GM18520 (cell line): ENCODE results near the gene ALB.

Source experiments
- ATAC-seq: cut with Tn5 transposase; IDR thresholded peaks from one replicate; pipeline ENCODE4 v1.9.1; 2021; ENCODE audit not compliant: unreplicated experiment

ALB gene

DNA sequence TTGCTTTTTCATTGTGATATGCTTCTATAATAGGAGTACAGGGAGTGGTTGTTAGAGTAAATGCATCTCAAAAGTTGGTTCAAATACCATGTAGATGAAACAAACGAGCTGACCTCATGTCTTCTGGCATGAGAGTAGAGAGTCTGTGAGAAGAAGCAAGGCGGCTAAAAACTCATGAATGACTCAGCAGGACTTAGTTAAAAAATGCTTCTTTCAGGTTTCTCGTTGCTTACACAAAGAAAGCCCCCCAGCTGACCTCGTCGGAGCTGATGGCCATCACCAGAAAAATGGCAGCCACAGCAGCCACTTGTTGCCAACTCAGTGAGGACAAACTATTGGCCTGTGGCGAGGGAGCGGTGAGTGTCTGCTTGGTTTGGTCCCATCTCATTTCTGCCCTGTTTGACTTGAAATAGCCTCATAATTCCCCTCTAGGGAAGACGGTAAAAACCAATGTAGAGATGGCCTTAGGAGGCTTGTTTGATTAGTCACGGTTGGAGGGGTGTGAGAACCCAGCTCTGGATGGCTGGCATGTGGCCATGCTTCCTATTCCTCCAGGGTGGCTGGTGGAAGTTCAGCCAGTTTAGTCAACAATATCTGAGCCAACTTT lies 46.4 kb downstream of the ALB start:
- no peak for ATAC-seq

DNA sequence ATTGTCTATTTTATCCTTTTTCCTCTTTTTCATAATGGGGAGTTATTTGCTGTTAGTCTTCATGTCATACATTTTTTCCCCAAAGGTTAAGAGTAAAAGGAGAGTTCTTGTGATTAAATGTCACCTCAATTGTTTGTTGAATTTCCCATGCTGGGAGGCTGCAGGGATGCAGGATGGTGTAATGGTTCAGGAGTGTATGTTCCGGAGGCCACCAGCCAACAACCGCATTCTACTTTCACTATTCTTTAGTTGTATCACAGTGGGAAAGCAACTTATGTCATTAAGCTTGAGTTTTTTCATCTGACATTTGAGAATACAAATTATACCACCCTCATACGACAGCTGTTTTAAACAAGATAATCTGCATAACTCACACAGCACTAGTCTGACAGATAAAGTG lies 47.3 kb downstream of the ALB start:
- no peak for ATAC-seq

DNA sequence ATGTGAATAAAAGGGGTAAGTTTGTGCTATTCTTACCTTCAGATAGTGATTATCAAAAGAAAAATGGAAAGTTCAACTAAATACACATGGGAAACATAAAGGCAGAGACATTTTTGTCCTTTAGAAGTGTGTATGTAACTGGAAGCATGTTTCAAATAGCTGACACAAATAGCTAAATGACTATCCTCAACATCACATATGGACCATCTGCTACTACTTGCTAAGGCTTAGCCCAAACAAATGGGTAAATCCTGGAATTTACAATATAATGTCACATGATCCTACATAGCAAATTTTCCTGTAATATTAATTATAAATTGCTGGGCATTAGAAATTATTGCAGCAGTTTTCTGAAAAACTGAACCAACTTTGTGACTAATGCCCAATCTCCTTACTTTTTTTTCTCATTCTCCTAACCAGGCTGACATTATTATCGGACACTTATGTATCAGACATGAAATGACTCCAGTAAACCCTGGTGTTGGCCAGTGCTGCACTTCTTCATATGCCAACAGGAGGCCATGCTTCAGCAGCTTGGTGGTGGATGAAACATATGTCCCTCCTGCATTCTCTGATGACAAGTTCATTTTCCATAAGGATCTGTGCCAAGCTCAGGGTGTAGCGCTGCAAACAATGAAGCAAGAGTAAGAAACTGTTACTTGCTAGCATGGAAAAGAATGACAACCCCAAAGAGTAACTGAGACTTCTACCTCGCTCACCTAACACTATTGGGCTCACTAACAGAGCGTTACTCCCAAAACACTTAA lies 48.1 kb downstream of the ALB start:
- no peak for ATAC-seq

GRCh38 chr4:73452953-73453700 lies 49.0 kb downstream of the ALB start:
- no peak for ATAC-seq

DNA sequence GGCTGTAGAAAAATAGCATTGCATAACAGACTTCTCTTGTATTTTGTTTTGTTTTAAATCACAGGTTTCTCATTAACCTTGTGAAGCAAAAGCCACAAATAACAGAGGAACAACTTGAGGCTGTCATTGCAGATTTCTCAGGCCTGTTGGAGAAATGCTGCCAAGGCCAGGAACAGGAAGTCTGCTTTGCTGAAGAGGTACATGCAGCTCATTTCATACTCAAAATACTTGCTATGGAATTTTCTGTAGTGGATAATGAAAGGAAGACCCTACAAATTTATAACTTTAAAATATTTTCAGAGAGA lies 49.6 kb downstream of the ALB start:
- ATAC-seq: no peak

DNA sequence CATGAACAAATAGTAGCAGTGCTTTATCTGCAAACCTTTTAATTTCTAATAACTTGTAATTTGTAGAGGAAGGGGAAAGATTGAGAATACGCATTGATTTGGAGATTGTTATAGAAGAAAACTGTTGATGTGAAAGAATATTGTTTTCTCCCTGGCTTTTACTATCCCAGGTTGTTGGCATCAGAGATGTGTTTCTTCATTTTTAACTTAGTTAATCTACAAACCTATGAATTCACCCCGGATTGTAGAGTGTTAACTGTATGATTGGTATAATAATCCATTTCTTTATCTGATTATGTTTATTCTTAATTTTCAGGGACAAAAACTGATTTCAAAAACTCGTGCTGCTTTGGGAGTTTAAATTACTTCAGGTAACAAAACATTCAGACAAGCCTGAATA lies 50.8 kb downstream of the ALB start:
- ATAC-seq: no peak

DNA sequence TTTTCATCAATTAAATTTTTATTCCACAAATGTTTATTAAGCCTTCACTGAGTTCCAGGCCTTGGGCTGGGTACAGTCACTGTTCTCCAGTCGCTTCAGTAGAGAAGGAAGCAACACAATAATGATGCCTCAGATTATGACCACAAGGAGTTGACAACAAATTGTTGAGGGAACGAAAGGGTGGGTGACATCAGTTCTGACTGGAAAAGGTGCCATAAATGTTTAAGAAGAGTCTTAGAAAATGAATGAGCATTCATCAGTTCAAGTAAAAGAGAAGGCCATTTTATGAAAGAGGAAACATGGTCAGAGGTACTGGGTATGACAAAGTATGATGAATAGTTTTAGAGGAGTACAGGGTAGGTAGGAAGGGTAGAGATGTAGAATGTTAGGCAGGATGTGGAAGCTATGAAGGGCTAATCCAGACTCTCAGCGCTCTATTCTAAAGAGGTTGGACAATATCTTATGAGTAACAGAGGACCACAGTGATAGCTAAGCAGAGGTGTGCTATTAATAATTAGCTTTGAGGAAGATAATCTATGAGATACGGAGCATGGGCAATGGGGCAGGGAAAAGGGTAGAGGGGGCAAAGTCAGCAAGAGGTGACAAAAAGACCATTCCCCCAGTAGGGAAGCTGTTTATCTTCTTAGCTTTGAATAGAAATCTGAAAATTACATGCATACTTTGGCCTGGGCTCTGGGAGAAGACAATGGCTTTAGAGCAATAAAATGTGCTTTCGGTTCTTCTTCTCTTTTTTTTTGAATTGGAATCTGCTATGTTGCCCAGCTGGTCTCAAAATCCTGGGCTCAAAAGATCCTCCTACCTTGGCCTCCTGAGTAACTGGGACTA lies 52.3 kb downstream of the ALB start:
- ATAC-seq: no peak

- ATAC-seq: no peak
Observed at GRCh38 chr4:73458184-73459047, 54.3 kb downstream of the ALB start.

DNA sequence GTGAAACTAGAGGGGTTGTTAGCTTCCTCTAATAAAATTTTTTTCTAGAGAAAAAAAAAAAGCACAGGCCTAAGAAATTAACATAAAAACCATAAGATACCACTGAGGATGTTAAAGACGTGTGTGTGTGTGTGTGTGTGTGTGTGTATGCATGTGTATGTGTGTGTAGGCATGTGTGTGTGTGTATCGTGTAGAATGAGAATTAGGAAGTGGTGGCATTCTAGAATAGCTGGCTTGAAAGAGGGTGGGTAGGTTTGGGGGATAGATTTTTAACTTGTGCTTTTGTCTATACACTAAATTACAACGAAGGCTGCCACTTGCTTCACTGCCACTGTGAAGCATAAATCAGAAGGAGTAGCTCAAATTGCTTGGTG lies 54.9 kb downstream of the ALB start:
- ATAC-seq: no peak

- ATAC-seq: no peak
Observed at GRCh38 chr4:73460913-73461522, 56.9 kb downstream of the ALB start.

DNA sequence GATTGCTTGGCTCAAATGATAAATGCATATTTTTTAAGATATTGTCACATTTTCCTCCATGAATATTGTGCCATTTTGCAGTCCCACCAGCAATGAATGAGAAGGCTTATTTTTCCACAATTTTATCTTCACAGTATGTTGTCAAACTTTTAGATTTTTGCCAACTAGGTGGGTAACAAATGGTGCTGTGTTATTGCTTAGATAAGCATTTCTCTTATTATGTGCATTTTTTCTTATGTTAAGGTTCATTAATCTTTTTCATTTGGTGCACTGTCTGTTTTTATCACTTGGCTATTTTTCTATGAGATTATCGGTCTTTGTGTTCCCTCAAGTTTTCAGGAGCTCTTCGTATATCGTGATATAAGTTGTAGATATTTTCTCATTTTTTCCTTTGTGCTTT lies 64.1 kb downstream of the ALB start:
- ATAC-seq: no peak

DNA sequence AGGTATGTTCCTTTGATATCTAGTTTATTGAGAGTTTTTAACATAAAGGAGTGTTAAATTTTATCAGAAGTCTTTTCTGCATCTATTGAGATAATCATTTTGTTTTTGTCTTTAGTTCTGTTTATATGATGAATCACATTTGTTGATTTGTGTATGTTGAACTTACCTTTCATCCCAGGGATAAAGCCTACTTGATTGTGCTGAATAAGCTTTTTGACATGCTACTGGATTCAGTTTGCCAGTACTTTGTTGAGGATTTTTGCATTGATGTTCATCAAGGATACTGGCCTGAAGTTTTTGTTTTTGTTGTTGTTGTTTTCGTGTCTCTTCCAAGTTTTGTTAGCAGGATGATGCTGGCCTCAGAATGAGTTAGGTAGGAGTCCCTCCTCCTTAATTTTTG lies 66.6 kb downstream of the ALB start:
- no peak for ATAC-seq
